HG03097 (cell line): ENCODE results near the gene MAP3K14.
A peak's percentile ranks its signal among the peaks of the same experiment; 100 is the strongest.

Experiments
- ATAC-seq: cut with Tn5 transposase; IDR thresholded peaks from one replicate; pipeline ENCODE4 v1.9.1; 2021; ENCODE audit not compliant: unreplicated experiment, low FRiP score

Gene MAP3K14

GRCh38 chr17:45241328-45242028 lies 75.3 kb downstream of the MAP3K14 start:
- no peak for ATAC-seq

- no peak for ATAC-seq
These were observed 75.9 kb downstream of the MAP3K14 start for GRCh38 chr17:45240905-45241327.

- no peak for ATAC-seq
These were observed 78.6 kb downstream of the MAP3K14 start for GRCh38 chr17:45238155-45238774.

GRCh38 chr17:45237686-45238085 lies 79.1 kb downstream of the MAP3K14 start:
- no peak for ATAC-seq

GRCh38 chr17:45236282-45236606 lies 80.6 kb downstream of the MAP3K14 start:
- ATAC-seq = no peak

GRCh38 chr17:45235416-45236281 lies 81.2 kb downstream of the MAP3K14 start:
- no peak for ATAC-seq

- ATAC-seq = no peak
These were observed 82.0 kb downstream of the MAP3K14 start for GRCh38 chr17:45234641-45235415.

GRCh38 chr17:45233423-45233924 lies 83.3 kb downstream of the MAP3K14 start:
- no peak for ATAC-seq

GRCh38 chr17:45232514-45233422 lies 84.1 kb downstream of the MAP3K14 start:
- no peak for ATAC-seq

- ATAC-seq = no peak
These were observed 85.2 kb downstream of the MAP3K14 start for GRCh38 chr17:45231481-45232116.

GRCh38 chr17:45230787-45231480 lies 85.9 kb downstream of the MAP3K14 start:
- ATAC-seq = no peak

- no peak for ATAC-seq
These were observed 86.4 kb downstream of the MAP3K14 start for GRCh38 chr17:45230410-45230786.

GRCh38 chr17:45229681-45230409 lies 87.0 kb downstream of the MAP3K14 start:
- ATAC-seq = no peak

- ATAC-seq = peak; percentile 24
These were observed 87.9 kb downstream of the MAP3K14 start for GRCh38 chr17:45228763-45229539.

GRCh38 chr17:45227926-45228762 lies 88.7 kb downstream of the MAP3K14 start:
- ATAC-seq = no peak
